GM19463 (cell line): ENCODE data around the gene KRTAP1-4.
"Not testable (repeated sequence)": the region's sequence is repeated elsewhere in the genome, so short reads cannot be mapped to it uniquely, and the experiment has no call there.

ENCODE experiments used
- ATAC-seq: cut with Tn5 transposase; IDR thresholded peaks from one replicate; pipeline ENCODE4 v1.9.1; 2021; ENCODE audit warnings: mild to moderate bottlenecking, moderate library complexity; ENCODE audit not compliant: unreplicated experiment

Gene KRTAP1-4

GRCh38 chr17:41008811-41009210 is 21.2 kb downstream of the KRTAP1-4 start, which contains the start of gene KRTAP3-1:
TSS of gene KRTAP3-1 (minus strand) at chr17:41009128. CDS start at chr17:41009074, 54 bp downstream.
- ATAC-seq: no peak

- ATAC-seq: no peak
These were observed 25.6 kb downstream of the KRTAP1-4 start for GRCh38 chr17:41004397-41004796.

DNA sequence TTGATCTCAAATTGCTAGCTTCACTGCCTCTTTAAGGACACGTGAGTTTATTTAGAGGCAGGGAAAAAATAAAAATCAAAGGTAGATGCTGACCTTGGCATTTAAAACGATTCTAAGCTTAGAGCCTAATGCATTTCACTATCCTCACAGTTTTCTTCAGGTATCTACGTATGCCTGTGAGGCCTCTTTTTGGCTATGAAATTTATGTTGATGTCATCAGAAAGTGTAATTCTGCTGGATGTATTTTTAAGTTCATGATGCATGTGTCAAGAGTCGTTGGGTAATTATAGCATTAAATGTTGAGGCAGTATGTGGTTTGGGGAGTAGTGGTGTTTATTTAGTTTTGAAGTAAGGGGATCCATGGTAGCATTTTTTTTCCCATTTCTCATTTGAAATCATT is 26.1 kb downstream of the KRTAP1-4 start:
- no peak for ATAC-seq

- no peak for ATAC-seq
These were observed 27.2 kb downstream of the KRTAP1-4 start for GRCh38 chr17:41002814-41003213.

DNA sequence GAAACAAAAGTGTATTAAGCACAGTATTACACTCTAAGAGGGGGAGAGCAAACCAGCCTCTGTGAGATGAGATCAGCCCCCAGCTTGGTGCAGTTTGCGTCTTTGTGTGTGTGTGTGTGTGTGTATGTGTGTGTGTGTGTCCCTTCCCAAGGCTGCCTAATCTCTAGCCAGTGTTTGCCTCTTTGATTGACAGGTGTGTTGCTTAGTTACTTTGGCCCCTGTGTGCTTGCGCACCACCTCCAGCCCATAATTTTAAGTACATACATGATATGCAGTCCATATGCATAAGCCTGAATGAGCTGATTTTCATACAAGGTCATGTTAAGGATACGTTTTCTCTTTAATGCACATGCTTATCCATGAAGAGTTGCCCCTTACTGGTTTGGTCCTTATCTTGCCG is 28.2 kb downstream of the KRTAP1-4 start:
- ATAC-seq: no peak

DNA sequence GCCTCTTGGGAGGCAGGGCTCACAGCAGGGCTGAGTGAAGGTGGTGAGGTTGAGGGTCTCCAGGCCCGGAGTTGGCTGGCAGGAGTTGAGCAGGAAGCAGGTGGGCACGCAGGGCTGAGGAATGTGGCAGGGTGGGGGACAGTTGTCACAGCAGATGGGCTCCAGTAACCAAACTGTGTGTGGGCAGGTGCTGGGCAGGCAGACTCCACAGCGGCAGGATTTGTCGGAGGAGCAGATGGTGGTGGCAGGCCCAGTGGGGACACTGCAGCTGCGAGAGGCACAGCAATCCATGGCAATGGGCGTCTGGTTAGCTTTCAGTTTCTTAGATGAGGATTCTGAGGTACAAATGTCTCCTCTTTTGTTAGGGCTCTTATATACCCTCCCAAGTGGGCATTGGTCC is 30.4 kb downstream of the KRTAP1-4 start, which contains the start of gene KRTAP3-2:
KRTAP3-2 (minus strand) TSS at position 344 of the 400 bp plus-strand sequence; CDS start at position 291, 53 bp downstream.
- ATAC-seq: not testable (repeated sequence)

DNA sequence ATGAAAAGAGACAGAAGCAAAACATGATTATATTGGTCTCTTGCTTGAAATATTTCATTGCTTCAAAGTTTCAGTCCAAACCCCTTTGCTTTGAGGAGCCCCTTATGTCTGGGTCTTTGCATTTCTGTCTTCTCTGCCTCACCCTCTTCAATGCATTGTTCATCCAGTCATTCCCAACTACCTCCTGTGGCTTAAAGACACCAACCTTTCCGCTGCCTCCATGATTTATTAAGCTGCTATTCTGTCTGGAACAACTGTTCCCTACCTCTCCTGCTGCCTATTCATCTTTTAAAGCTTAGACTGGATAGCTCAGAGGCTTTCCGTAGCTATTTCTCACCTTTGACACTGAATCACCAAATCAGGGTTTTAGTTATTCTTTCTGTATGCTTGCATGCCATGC is 32.6 kb downstream of the KRTAP1-4 start:
- ATAC-seq: no peak

DNA sequence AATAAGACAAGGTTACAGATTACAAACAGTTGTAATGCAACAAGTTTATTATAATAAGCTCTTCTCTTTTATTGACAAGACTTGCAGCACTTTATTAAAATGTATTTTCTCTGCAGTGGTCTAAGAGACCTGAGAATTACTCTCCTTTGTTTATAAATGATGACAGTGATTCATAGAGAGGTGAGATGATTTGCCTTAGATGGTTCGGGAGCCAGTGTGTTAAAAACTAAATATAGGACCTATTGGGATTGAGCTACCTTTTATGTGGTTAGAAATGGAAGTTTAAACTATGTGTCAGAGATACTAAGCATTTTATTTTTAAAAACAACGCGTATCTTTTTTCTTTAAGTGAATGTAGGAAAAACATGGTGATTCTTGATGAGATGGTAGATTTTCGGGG is 33.2 kb downstream of the KRTAP1-4 start:
- ATAC-seq: no peak

GRCh38 chr17:40995116-40995515 is 34.9 kb downstream of the KRTAP1-4 start:
- ATAC-seq: no peak

- ATAC-seq: no peak
These were observed 36.2 kb downstream of the KRTAP1-4 start, which contains the start of gene KRTAP3-3 for GRCh38 chr17:40993839-40994238. TSS of gene KRTAP3-3 (minus strand) at chr17:40994164. CDS start at chr17:40994097, 67 bp downstream.

DNA sequence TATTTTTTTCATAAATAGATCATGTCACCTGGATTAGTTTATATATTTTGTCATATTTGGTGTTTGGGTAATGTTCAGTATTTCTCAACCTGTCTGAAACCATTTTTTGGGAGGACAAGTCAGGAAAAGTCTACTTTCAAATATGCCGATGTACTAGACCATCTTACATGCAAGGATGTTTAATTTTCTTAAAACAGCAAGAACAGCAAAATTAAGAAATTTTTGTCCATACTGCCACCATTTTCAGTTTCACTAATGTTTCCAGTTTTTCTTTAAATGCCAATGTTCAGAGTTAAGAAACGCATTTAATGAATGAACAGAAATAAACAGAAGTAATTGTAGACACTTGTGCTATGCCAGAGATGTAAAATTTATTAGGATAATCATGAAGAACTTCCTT is 36.9 kb downstream of the KRTAP1-4 start:
- ATAC-seq: no peak

- no peak for ATAC-seq
These were observed 37.3 kb downstream of the KRTAP1-4 start for GRCh38 chr17:40992666-40993065.

DNA sequence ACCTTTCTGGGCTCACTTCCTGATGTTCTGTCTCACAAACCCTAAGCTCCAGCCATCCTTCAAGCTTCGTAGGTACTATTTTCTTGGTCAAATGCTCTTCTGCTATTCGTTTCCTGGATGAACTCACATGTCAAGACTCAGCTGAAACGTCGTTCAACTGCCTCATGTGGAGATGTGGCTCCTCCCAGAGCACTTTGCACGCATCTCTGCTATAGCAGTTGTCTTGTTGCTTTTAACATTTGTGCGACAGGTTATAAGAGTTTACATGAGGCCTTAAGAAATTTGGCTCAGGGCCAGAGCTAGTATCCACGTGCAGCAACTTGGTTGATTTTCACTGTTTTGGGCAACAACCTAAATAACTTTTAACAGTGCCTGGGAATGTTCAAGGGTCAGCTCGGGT is 43.1 kb downstream of the KRTAP1-4 start:
- ATAC-seq: no peak

DNA sequence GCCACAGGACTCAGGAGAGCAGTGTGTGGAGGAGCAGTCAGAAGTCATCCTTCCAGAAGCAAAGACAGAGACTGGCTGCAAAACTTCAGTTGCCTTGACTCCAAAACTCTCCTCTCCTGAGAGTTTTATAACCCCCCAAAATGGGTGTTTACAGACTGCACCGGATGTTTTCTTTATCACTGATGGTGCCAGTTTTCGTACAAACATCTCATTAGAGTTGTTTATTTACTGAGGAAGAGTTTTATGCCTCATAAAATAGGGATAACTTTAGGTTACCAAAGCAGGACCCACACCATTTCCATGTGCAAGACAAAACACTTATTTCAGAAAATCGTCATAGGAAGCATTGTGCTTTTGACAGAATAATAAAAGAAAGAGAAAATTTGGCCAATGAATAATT is 45.8 kb downstream of the KRTAP1-4 start, which contains the start of gene KRT40:
KRT40 (minus strand) TSS at position 101 of the 400 bp plus-strand sequence; CDS start at position 48, 53 bp downstream.
- no peak for ATAC-seq

DNA sequence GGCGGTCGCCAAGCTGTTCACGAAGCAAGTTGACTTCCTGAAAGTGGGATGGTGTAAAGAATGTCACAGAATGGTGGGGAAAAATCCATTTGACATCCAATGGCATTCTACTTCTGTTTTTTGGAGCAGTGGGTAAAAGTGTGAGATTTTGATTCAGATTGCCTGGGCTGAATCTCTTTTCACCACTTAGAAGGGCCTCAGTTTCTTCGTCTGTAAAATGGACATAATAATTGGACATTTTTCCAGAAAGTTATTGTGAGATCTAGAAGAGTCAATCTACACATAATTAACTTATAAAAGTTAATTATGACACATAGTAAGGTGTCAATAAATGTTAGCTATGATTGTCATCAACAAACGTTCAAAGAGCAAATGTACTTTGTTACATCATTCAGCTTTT is 48.9 kb downstream of the KRTAP1-4 start:
- no peak for ATAC-seq

DNA sequence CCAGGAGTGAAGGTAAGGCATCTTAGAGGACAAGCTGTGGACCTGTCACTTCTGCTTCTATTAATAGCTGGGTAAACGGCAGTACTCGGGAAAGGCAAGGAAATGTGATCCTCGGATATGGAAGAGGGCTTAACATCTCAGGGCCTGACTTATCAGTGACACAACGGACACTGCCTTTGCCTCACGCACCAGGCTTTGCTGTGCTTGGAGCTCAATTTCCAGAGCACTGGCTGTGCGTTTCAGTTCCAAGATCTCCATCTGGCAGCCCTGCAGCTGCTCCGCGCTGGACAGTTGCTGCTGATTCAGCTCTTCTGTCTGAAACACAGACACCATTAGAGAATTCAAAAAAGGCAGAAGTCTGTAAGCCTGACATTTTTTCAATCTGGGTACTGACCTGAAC is 49.4 kb downstream of the KRTAP1-4 start:
- ATAC-seq: no peak

DNA sequence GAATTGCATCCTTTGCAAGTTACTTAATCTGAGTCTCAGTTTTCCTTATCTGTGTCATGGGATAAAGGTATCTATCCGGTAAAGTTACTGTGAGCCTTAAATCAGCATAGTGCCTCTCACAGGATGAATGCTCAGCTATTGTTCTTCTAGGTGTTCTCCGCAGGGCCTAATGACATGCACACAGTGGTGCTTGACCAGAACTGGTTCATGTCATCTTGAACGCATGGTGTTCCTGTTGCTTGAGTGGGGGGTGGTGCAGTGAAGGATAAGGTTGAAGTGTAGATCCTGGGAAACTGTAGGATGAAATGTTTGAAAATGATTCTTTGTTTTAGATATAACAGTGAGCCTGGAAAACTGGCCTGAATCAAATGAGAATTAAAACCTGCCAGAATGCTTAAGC is 49.9 kb downstream of the KRTAP1-4 start:
- no peak for ATAC-seq
